ENCODE measurements around the gene ADCY4. TPM values are rescaled to one million over a fixed set of nuclear protein-coding genes. Genes with fewer than 3 reads are reported as not detected.

The ADCY4 gene
- total and polyA plus RNA-seq, 2 of the 13 experiments (the other 11 are each of a cell fraction or from before 2014, with no cell fraction given), result 0.03 TPM; not detected in 1

DNA sequence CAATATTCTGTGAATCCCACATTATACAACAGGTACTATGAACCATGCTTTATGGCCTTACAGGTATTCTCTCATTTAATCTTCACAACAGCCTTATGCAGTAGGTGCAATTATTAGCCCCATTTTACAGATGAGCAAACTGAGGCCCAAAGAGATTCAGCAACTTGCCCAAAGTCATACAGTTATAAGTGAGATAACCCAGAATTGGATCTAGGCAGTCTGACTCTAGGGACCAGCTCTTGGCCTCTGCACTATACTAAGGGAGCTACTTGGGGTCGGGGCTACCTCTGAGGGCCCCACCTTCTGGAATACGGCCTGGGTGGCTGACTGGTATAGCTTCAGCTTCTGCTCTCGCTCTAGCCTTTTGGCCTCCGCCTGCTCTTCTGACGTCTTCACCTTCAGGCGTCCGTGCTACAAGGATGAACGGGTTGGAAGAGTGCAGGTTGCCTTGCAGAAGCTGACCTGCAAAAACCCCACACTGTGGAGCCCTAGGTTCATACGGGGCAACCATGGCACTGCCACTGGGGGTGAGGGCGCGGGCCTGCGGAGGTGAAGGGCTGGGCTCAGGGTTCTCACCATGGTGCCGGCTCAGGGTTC, 64.2 kb downstream of the ADCY4 start (continued):
- TF ChIP-seq ZNF292 (CRISPR knock-in tag; IDR thresholded peaks at IDR 0.05; ENCODE audit: borderline replicate concordance, low read depth) (0 out of 2 replicates have a peak, but pooled peaks have one; percentile 19), CREB1 (IDR thresholded peaks at IDR 0.05) (no peak), CREB1 (CRISPR knock-in tag; IDR thresholded peaks at IDR 0.05) (no peak), SIX1 (CRISPR knock-in tag; IDR thresholded peaks at IDR 0.05; ENCODE audit: borderline replicate concordance) (no peak), SETDB1 (CRISPR knock-in tag; IDR thresholded peaks at IDR 0.05; ENCODE audit: borderline replicate concordance) (no peak), ZBTB38 (CRISPR knock-in tag; IDR thresholded peaks at IDR 0.05) (no peak; the same call in 1 of the 2 replicates), CHD4 (IDR thresholded peaks at IDR 0.05; ENCODE audit: borderline replicate concordance, low read length) (peak; percentile 100), HOXA9 (CRISPR knock-in tag; IDR thresholded peaks at IDR 0.05; ENCODE audit: borderline replicate concordance) (no peak), ZNF879 (CRISPR knock-in tag; IDR thresholded peaks at IDR 0.05) (0 out of 2 replicates have a peak, but pooled peaks have one; percentile 1), RCOR2 (CRISPR knock-in tag; IDR thresholded peaks at IDR 0.05) (no peak; the same call in 1 of the 2 replicates), ZNF383 (CRISPR knock-in tag; IDR thresholded peaks at IDR 0.05; ENCODE audit: borderline replicate concordance) (no peak), MED13 (CRISPR knock-in tag; IDR thresholded peaks at IDR 0.05) (peak; percentile 31; the same call in 1 of the 2 replicates), ZNF180 (CRISPR knock-in tag; IDR thresholded peaks at IDR 0.05; ENCODE audit: borderline replicate concordance, low read depth) (no peak), SNAI1 (CRISPR knock-in tag; IDR thresholded peaks at IDR 0.05; ENCODE audit: borderline replicate concordance) (no peak), HNF4A (CRISPR knock-in tag; IDR thresholded peaks at IDR 0.05) (no peak), IKZF4 (CRISPR knock-in tag; IDR thresholded peaks at IDR 0.05; ENCODE audit: borderline replicate concordance, low read depth, not compliant biosample characterization) (peak; percentile 45), RBFOX2 (IDR thresholded peaks at IDR 0.05; ENCODE audit: low read depth, low read length) (no peak), FOSL2 (CRISPR knock-in tag; IDR thresholded peaks at IDR 0.05) (no peak)
- TF ChIP-seq, protein P1, sequence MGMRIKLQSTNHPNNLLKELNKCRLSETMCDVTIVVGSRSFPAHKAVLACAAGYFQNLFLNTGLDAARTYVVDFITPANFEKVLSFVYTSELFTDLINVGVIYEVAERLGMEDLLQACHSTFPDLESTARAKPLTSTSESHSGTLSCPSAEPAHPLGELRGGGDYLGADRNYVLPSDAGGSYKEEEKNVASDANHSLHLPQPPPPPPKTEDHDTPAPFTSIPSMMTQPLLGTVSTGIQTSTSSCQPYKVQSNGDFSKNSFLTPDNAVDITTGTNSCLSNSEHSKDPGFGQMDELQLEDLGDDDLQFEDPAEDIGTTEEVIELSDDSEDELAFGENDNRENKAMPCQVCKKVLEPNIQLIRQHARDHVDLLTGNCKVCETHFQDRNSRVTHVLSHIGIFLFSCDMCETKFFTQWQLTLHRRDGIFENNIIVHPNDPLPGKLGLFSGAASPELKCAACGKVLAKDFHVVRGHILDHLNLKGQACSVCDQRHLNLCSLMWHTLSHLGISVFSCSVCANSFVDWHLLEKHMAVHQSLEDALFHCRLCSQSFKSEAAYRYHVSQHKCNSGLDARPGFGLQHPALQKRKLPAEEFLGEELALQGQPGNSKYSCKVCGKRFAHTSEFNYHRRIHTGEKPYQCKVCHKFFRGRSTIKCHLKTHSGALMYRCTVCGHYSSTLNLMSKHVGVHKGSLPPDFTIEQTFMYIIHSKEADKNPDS (CRISPR knock-in tag; IDR thresholded peaks at IDR 0.05), result no peak; the same call in 1 of the 2 replicates
- TF ChIP-seq, protein P2, sequence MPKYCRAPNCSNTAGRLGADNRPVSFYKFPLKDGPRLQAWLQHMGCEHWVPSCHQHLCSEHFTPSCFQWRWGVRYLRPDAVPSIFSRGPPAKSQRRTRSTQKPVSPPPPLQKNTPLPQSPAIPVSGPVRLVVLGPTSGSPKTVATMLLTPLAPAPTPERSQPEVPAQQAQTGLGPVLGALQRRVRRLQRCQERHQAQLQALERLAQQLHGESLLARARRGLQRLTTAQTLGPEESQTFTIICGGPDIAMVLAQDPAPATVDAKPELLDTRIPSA (CRISPR knock-in tag; IDR thresholded peaks at IDR 0.05; ENCODE audit: borderline replicate concordance), result no peak
- TF ChIP-seq, protein P3, sequence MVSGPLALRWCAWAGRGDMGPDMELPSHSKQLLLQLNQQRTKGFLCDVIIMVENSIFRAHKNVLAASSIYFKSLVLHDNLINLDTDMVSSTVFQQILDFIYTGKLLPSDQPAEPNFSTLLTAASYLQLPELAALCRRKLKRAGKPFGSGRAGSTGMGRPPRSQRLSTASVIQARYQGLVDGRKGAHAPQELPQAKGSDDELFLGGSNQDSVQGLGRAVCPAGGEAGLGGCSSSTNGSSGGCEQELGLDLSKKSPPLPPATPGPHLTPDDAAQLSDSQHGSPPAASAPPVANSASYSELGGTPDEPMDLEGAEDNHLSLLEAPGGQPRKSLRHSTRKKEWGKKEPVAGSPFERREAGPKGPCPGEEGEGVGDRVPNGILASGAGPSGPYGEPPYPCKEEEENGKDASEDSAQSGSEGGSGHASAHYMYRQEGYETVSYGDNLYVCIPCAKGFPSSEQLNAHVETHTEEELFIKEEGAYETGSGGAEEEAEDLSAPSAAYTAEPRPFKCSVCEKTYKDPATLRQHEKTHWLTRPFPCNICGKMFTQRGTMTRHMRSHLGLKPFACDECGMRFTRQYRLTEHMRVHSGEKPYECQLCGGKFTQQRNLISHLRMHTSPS (CRISPR knock-in tag; IDR thresholded peaks at IDR 0.05; ENCODE audit: low read depth), result peak; percentile 46; the same call in 1 of the 2 replicates
- TF ChIP-seq, protein P4, sequence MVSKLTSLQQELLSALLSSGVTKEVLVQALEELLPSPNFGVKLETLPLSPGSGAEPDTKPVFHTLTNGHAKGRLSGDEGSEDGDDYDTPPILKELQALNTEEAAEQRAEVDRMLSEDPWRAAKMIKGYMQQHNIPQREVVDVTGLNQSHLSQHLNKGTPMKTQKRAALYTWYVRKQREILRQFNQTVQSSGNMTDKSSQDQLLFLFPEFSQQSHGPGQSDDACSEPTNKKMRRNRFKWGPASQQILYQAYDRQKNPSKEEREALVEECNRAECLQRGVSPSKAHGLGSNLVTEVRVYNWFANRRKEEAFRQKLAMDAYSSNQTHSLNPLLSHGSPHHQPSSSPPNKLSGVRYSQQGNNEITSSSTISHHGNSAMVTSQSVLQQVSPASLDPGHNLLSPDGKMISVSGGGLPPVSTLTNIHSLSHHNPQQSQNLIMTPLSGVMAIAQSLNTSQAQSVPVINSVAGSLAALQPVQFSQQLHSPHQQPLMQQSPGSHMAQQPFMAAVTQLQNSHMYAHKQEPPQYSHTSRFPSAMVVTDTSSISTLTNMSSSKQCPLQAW (CRISPR knock-in tag; IDR thresholded peaks at IDR 0.05), result peak; percentile 67
- TF ChIP-seq, protein P5, sequence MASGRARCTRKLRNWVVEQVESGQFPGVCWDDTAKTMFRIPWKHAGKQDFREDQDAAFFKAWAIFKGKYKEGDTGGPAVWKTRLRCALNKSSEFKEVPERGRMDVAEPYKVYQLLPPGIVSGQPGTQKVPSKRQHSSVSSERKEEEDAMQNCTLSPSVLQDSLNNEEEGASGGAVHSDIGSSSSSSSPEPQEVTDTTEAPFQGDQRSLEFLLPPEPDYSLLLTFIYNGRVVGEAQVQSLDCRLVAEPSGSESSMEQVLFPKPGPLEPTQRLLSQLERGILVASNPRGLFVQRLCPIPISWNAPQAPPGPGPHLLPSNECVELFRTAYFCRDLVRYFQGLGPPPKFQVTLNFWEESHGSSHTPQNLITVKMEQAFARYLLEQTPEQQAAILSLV (CRISPR knock-in tag; IDR thresholded peaks at IDR 0.05; ENCODE audit: borderline replicate concordance), result no peak

Data from HepG2 (cell line).